AG04449 (cell line): ENCODE results near the gene PRKG1.

Experiments
- CTCF ChIA-PET: fragments of 350-600 bp; formaldehyde crosslinking; extraction: SDS; loops from one replicate; lab custom pipeline; 2021; ENCODE audit warnings: antibody characterized with exemption; lab: Yijun Ruan, JAX
- POLR2A ChIA-PET: fragments of 400-600, 350-600 bp; formaldehyde crosslinking; extraction: SDS; loops from one replicate; lab custom pipeline; 2020; ENCODE audit warnings: antibody characterized with exemption, inconsistent platforms; lab: Yijun Ruan, JAX
- DNase-seq: peaks from one replicate; pipeline ENCODE4 v3.0.0-alpha.2; 2010; ENCODE audit warnings: low read depth, low spot score
- H3K4me3 ChIP-seq: 2 replicates; pipeline ENCODE4 v1.5.1; 2011; ENCODE audit warnings: low read depth, mild to moderate bottlenecking, control low read depth, low read length
- CTCF ChIP-seq: IDR thresholded peaks from one replicate; pipeline ENCODE4 v1.5.1; 2011; ENCODE audit warnings: mild to moderate bottlenecking, moderate library complexity, low read length, control low read depth, inconsistent platforms; ENCODE audit not compliant: insufficient read depth; ENCODE audit errors: missing control alignments

PRKG1 gene

GRCh38 chr10:51502124-51502523 lies 427.8 kb downstream of the PRKG1 start:
- ChIA-PET POLR2A (no interaction called here), CTCF (no interaction called here)
- no peak for DNase-seq
- no peak overlapping the region for H3K4me3 ChIP-seq
- no peak for TF ChIP-seq CTCF

- no peak for TF ChIP-seq CTCF
- no peak overlapping the region for H3K4me3 ChIP-seq
- CTCF ChIA-PET, result no interaction called here
- no peak for DNase-seq
- POLR2A ChIA-PET, result interaction anchor here (0.7 kb wide), 1 partner anchor 429 kb away, joined by 3 read pairs; the partner anchor contains the start of gene PRKG1
Measured at GRCh38 chr10:51503378-51503777, 429.1 kb downstream of the PRKG1 start.

DNA sequence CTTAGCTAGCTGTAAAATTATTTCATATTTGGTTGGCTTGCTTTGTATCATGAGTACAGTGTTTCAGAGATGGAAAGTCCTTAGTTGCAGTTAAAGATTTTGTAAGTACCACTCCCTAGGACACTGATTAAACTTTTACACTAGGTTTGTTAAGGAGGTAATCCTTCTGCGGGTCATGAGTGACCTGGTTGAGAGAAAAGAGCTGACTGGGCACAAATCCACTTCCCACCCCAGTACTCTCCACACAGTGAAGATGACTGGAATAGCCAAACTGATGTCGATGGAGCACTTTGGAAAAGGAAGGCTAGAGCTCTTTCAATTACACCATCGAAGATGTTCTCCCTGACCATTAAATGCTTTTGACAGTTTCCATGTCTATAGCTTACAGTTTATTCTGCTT lies 433.2 kb downstream of the PRKG1 start:
- TF ChIP-seq CTCF, result no peak
- ChIA-PET POLR2A (interaction anchor here (1.0 kb wide), 1 partner anchor 714 kb away, joined by 5 read pairs; no protein-coding TSS in a partner anchor), CTCF (no interaction called here)
- DNase-seq, result no peak
- H3K4me3 ChIP-seq, result no peak overlapping the region

GRCh38 chr10:51508156-51508555 lies 433.9 kb downstream of the PRKG1 start:
- no peak for DNase-seq
- TF ChIP-seq CTCF, result no peak
- CTCF ChIA-PET, result no interaction called here
- POLR2A ChIA-PET, result interaction anchor here (1.0 kb wide), 1 partner anchor 714 kb away, joined by 5 read pairs; no protein-coding TSS in a partner anchor
- H3K4me3 ChIP-seq, result no peak overlapping the region

- TF ChIP-seq CTCF, result no peak
- CTCF ChIA-PET, result no interaction called here
Measured at GRCh38 chr10:51510231-51510630, 435.9 kb downstream of the PRKG1 start.

GRCh38 chr10:51521605-51522004 lies 447.3 kb downstream of the PRKG1 start:
- ChIA-PET CTCF (no interaction called here), POLR2A (no interaction called here)
- no peak for DNase-seq
- H3K4me3 ChIP-seq, result no peak overlapping the region
- no peak for TF ChIP-seq CTCF

More at GRCh38 chr10:51510231-51510630, 435.9 kb downstream of the PRKG1 start:
- POLR2A ChIA-PET, result no interaction called here
- H3K4me3 ChIP-seq, result no peak overlapping the region
- DNase-seq, result no peak
